HG03175 (cell line): Measurements from ENCODE around the gene AHRR.
"Not testable (repeated sequence)": the region's sequence is repeated elsewhere in the genome, so short reads cannot be mapped to it uniquely, and the experiment has no call there.

Experiments
- ATAC-seq: cut with Tn5 transposase; IDR thresholded peaks from one replicate; pipeline ENCODE4 v1.9.1; 2021; ENCODE audit warnings: mild to moderate bottlenecking, moderate library complexity; ENCODE audit not compliant: unreplicated experiment

The AHRR gene

GRCh38 chr5:407051-407450, 85.5 kb downstream of the AHRR start:
- ATAC-seq, result no peak

GRCh38 chr5:407801-408268, 86.3 kb downstream of the AHRR start:
- no peak for ATAC-seq

GRCh38 chr5:410911-411517, 89.5 kb downstream of the AHRR start:
- no peak for ATAC-seq

GRCh38 chr5:411728-412127, 90.2 kb downstream of the AHRR start:
- ATAC-seq, result no peak

GRCh38 chr5:414991-415927, 93.7 kb downstream of the AHRR start:
- ATAC-seq, result not testable (repeated sequence)

- no peak for ATAC-seq
Measured at GRCh38 chr5:415928-416635, 94.6 kb downstream of the AHRR start.

- ATAC-seq, result no peak
Measured at GRCh38 chr5:416636-416960, 95.1 kb downstream of the AHRR start.

- no peak for ATAC-seq
Measured at GRCh38 chr5:417301-418161, 96.0 kb downstream of the AHRR start.

GRCh38 chr5:418162-419121, 96.9 kb downstream of the AHRR start:
- ATAC-seq, result no peak

- ATAC-seq, result no peak
Measured at GRCh38 chr5:419970-420369, 98.5 kb downstream of the AHRR start.

- ATAC-seq, result no peak
Measured at GRCh38 chr5:420632-421286, 99.2 kb downstream of the AHRR start.

GRCh38 chr5:421287-421880, 99.9 kb downstream of the AHRR start:
- ATAC-seq, result no peak

GRCh38 chr5:421901-422300, 100.4 kb downstream of the AHRR start:
- ATAC-seq, result no peak

- ATAC-seq, result no peak
Measured at GRCh38 chr5:422323-423232, 101.1 kb downstream of the AHRR start.

GRCh38 chr5:423233-423565, 101.7 kb downstream of the AHRR start:
- no peak for ATAC-seq

- no peak for ATAC-seq
Measured at GRCh38 chr5:423626-424261, 102.2 kb downstream of the AHRR start.
